GM19467 (cell line): ENCODE data around the gene RPL22.

Experiments used
- ATAC-seq: cut with Tn5 transposase; IDR thresholded peaks from one replicate; pipeline ENCODE4 v1.9.1; 2021; ENCODE audit warnings: mild to moderate bottlenecking, moderate library complexity; ENCODE audit not compliant: unreplicated experiment

The RPL22 gene

GRCh38 chr1:6199298-6200187, at the start of gene RPL22:
TSS of gene RPL22 (minus strand) at chr1:6199595. CDS start at chr1:6199573, 22 bp downstream.
- peak; percentile 95 for ATAC-seq

- no peak for ATAC-seq
These were observed 48.9 kb upstream of the RPL22 start for GRCh38 chr1:6248161-6248776.

GRCh38 chr1:6247651-6248050, 48.3 kb upstream of the RPL22 start:
- ATAC-seq, result no peak

- ATAC-seq, result peak; percentile 57
These were observed 47.4 kb upstream of the RPL22 start for GRCh38 chr1:6246497-6247467.

- no peak for ATAC-seq
These were observed 46.6 kb upstream of the RPL22 start for GRCh38 chr1:6245869-6246496.

GRCh38 chr1:6245086-6245868, 45.9 kb upstream of the RPL22 start:
- no peak for ATAC-seq

GRCh38 chr1:6244401-6245049, 45.1 kb upstream of the RPL22 start:
- ATAC-seq, result no peak

- ATAC-seq, result no peak
These were observed 44.6 kb upstream of the RPL22 start, which contains the start of gene HES3 for GRCh38 chr1:6243993-6244392. TSS of gene HES3 (plus strand) at chr1:6244179. CDS start at chr1:6244366, 187 bp downstream.

- ATAC-seq, result no peak
These were observed 43.8 kb upstream of the RPL22 start for GRCh38 chr1:6243053-6243834.

GRCh38 chr1:6241887-6242740, 42.7 kb upstream of the RPL22 start:
- no peak for ATAC-seq

GRCh38 chr1:6241107-6241886, 41.9 kb upstream of the RPL22 start:
- ATAC-seq, result no peak

GRCh38 chr1:6239950-6240768, 40.8 kb upstream of the RPL22 start:
- no peak for ATAC-seq

GRCh38 chr1:6239213-6239752, 39.9 kb upstream of the RPL22 start:
- no peak for ATAC-seq

GRCh38 chr1:6237093-6237492, 37.7 kb upstream of the RPL22 start:
- ATAC-seq, result no peak

- ATAC-seq, result peak; percentile 5
These were observed 35.9 kb upstream of the RPL22 start for GRCh38 chr1:6235296-6235677.
